ENCODE results near the gene EPB41L4A.

Gene EPB41L4A

DNA sequence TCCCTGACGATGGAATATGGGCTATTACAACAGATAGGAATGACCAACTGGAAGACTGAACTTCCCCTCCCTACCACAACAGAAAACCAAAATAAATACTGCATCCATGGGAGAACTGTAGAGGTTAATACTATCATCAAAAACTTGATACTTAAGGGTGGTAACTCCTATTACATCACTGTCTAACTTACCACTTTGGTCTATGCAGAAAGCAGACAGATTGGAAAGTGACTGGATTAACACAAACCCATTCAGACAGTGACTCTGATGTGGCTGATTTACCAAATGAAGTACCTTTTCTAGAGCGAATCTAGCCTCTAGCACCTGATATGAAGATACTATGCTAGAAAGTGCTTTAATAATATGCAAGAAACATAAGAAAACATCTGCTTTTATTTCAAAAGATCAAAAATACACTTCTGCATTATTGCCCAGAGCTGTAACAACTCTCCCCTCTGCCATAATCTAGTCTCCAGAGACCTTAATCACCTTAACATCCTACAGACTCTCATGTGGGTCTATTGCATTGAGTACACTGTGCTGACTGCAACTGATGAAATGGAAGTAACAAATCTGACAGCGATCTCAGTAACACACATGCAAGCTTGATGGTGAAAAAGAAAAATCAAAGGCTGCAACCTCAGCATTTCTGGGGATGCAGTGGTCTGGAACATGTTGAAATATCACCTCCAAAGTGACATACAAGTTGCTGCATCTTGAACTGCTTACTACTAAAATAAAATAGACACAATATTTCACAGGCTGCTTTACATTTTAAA lies 62.7 kb downstream of the EPB41L4A start:
- no peak for DNase-seq

DNA sequence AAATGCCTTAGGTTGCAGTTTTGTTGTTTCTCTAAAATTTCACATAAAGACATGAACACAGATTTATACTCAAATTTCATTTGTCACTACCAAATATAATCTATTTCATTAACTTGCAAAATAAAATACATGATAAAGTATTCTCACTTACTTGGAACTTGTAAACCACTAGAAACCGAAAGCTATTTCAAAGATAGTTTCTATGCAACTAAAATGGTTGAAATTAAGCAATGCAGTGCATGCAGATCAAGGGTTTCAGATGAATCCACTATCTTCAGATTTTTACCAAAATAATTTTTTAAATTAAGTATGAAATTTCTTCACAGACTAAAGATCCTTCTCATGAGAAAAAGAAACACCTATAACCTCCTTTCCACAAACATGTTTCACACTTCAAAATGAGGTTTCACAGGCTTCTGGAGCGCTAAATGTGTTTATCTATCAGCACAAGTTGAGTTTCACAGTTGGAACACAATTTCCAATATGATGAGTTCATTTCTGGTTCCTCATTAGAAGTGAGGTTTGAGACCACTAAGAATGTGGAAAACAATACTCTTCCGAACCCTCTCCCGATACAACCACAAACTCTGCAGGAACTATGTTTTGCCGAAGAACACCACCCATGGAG lies 63.9 kb downstream of the EPB41L4A start:
- DNase-seq: no peak

DNA sequence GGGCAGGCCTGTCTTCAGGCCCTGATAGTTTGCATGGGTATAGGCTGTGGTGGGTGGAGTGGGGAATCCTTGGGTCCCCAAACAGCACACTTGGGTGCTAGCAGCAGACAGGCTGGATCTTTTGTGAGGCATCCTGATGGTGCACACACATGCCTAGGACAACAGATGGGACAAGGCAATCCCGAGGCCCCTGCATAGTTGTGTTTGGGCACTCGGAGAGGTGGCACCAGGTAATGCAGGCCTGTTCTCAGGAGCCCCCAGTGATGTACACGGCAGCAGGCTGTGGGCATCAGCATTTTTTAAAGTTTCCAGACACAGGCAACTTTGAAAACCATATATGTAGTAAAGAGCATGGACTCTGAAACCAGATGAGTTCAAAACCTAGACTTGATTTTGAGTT lies 65.4 kb downstream of the EPB41L4A start:
- DNase-seq: no peak

DNA sequence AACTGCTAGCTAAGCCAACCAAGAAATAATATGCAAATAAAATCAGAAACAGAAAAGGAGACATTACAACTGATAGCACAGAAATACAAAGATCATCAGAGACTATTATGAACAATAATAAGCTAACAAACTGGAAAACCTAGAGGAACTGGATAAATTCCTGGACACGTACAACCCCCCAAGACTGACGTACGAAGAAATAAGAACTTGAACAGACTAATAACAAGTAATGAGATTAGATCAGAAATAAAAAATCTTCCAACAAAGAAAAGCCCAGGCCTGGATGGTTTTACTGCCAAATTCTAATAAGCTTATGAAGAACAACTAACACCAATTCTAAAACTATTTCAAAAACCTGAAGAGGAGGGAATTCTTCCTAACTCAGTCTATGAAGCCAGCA lies 67.9 kb downstream of the EPB41L4A start:
- no peak for DNase-seq

DNA sequence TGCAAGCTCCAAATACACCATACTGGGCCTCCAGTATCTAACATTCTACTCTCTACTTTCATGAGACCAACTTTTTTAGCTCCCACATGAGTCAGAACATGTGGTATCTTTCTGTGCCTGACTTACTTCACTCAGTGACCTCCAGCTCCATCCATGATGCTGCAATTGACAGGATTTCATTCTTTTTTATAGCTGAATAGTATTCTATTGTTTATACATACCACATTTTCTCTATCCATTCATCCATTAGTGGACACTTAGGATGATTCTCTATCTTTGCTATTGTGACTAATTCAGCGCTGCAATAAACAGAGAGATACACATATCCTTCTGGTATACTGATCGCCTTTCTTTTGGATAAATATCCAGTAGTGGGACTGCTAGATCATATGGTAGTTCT lies 68.5 kb downstream of the EPB41L4A start:
- no peak for DNase-seq

DNA sequence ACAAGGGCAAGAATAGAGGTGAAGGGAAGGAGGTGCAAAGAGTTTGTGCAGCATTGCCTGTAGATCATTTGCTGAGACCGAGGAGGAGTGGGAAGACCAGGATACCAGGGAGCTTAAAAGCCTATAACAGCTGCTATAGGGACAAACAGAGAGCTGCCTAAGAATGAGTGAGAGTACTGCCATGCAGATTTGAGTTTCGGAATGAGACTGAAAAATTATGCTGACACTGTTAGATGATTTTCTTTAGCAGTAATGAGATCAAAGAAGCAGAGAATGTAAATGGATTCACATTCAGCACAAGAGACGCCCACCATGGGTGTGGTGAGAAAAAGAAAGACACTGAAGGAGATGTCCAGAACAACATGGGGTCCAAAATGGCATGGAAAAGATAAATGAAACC lies 69.7 kb downstream of the EPB41L4A start:
- DNase-seq: no peak

DNA sequence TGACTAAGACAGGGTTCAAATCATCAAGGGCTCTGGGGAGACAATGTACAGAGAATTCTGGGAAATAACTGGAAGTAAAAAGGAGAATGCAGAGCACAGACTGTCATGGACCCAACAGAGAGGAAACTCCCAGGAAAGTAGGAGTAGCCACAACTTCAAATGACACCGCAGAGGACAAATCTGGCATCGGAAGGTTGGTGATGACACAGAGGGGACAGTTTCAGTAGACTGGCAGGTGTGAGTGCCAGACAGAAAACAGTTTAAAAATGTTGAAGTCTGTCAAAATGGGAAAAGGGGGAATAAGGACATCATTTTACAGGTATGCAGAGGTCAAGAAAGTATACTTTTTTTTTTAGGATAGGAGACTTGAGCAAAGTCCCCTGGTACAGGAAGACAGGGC lies 70.2 kb downstream of the EPB41L4A start:
- DNase-seq: no peak

DNA sequence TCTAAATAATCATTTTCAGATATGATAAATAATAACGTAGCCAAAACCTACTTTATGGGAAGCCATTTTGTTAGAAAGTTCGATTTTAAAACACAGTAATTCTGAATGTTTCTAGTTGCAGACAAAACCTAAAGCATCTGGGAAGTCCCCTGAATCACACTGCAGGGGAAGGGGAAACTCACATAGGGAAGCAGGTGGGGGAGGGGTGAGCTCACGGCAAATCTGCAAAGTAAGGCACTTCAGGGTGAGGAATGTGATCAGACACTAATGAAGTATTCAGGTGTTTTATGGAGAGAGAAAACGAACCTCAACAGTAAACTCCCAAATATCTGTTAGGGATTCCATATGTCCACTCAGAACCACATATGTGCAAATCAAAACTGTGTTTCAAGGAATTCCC lies 70.7 kb downstream of the EPB41L4A start:
- DNase-seq: no peak

DNA sequence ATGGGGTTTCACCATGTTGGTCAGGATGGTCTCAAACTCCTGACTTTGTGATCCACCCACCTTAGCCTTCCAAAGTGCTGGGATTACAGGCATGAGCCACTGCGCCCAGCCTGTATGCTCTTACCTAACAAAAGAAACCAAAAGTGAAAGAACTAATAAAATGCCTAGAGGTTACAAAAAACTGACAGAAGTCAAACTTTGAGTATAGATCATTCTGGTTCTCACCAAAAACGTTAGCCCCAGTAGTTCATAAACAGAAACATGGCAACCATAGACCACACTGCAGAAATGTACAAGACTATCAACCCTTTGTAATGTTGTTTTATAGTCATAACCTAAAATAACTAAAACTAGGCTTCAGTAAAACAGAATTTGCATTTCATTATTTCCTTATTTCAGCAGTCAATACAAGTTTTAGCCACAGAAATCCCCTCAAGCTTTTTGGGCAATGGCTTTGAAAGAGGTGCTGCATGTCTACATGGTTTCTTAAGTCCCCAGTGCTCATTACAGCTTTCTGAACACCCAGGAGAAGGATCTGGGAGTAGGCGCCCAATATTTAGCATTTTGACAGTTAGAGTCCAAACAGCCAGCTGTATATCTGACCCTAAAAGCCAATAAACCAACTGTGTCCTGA lies 72.5 kb downstream of the EPB41L4A start:
- no peak for DNase-seq

DNA sequence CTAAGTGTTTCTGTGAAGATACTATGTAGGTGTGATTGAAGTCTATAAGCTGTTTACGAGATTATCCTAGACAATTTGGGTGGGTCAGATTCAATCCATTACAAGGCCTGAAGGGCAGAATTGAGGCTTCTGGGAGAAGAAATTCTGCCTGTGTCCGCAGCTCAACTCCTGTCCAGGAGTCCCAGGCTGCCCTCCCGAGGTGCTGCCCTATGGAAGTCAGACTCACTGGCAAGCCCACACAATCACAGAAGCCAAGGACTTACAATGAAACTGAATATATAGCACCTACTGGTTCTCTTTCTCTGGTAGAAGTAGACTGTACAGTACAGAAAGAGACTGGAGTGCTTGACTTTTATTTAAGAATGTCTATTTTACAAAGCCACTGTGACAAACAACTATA lies 74.5 kb downstream of the EPB41L4A start:
- no peak for DNase-seq

DNA sequence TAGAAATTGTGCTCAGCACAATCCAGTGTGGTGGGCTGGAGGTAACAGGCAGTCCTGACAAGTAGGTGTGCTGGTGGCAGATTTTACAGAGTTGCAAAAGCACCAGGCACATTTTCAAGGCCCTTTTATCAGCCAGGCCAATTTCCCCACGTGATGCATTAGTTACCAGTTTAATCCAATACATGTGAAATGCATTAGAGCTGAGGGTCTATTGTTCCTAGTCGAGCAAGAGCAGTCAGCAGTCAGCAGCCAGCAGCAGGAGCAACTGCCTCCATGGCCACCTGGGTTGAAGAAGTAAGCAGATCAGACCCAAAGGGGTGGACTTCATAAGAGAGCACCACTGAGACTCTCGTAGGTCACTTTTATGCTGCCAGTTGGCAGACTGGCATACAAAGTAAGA lies 76.7 kb downstream of the EPB41L4A start:
- DNase-seq: no peak

DNA sequence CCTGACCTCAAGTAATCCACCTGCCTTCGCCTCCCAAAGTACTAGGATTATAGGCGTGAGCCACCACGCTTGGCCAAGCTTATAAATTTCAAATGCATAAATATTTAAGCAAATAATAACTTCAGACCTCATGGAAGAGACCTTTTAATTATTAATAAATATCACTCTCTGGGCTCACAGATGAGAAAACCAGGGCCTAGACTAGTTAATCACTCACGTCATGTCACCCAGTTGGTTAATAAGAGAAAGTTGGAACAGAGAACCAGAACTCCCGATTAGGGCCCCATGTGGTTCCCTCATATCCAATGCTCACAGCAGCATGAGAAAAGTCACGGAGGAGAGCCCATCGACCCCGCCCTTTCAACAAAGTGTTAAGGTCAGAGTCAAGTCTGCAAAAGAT lies 79.3 kb downstream of the EPB41L4A start:
- no peak for DNase-seq

DNA sequence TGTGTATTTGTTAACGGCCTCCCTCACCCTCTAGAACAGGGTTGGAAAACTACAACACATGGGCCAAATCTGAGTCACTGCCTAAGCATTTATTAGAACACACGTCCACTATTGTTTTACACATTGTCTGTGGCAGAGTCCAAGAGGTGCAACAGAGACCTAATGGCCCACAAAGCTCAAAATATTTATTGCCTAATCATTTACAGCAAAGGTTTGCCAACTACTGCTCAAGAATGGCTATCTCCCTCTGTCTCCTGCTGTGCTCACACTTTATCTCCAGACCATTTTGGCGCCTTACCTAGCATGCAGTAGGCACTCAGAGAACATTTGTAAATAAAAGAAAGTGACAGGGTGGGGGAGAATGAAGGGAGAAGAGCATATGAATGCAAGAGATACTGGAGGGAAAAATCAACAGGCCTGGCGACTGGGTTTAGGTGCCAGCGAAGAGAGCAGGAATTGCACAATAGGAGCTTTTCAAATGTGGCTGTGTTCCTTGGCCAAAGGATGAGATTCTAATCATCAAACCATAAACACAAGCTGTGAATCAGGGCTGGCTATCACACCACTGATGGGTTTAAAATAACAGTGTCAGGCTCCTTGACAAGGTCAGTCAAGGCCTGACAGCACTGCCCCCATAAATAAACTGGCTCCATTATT lies 80.3 kb downstream of the EPB41L4A start:
- DNase-seq: peak in 2 of 51 donors; percentile 8 to 14

DNA sequence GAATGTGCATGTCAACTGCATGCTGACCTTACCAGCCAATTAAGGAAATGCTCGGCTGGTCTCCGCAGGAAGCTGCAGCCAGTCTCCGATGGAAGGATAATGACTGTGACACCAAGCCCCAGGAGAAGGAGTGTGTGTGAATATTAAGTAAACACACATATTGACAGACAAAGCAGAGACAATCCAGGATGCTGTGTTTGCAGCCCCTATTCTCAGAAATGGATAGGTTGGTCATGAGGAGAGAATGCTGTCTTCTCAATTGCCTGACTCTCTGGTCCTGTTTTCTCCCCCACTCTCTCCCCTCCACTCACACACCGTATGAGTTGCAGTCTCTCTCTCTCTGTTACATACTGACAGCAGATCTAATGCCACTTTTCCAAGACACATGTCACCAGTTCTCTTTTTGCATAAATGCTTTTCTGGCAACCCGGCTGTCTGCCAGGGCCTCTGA lies 85.7 kb downstream of the EPB41L4A start:
- no peak for DNase-seq

DNA sequence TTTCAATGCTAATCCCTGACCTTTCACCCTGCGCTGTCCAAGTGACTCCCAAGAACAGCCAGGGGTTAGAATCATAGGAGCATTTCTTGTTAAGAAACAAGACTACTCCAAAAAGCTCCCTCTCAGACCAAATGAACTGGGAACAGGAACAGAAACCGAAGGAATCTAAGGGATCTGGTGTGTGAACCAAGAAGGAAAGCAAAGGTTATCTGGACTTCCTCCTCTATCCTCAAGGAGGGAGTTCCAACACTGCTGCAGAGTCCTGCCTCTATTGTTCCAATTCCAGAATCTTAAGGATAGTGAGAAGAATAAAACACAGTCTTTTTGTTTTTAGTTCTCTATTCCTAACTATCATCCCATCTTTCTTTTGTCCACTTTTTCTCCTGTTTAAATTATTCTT lies 87.2 kb downstream of the EPB41L4A start:
- DNase-seq: no peak

DNA sequence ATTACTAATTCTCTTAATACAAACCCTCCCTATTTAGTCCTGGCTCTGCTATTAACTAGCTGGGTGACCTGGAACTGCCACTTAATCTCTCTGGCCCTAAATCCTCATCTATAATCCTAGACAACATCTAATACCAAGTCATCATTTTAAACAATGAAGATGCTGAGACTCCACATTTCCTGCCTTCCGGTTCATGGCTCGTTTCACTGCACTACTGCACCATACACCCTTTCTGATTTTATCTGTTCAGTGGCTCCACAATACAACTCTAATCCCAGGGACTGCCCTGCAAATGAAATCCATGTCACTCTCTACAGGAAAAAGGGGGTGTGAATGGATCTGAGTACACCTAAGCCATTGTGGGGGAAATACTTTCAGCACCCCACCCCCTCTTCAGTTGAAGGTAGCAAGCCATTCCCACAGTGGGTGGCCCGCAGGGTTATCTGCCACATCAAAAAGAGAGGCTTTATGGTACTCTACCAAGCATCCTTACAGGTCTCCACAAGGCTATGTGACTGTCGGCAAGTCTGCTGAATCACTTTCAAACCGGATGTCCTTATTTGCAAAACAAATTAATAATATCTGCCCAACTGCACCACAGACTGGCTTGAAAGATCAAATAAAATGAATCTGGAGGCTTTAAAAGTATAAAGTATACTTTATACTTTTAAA lies 89.5 kb downstream of the EPB41L4A start:
- DNase-seq: no peak

DNA sequence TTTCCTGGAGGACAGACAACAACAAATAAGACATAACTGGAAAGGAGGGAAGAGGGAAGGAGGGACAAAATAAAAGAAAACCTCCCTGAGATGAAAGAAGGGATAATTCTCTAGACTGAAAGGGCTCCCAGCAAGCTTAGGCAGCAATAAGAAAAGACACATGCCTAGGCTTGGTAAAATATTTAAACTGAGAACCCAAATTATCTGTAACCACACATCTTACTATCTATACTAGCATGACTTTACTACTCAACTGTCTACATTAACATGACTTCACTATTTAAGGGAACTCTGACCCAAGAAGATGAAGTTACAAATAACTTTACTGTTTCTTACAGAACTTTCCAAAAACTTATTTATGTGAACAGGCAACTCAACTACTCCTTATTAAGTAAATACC lies 95.9 kb downstream of the EPB41L4A start:
- no peak for DNase-seq

DNA sequence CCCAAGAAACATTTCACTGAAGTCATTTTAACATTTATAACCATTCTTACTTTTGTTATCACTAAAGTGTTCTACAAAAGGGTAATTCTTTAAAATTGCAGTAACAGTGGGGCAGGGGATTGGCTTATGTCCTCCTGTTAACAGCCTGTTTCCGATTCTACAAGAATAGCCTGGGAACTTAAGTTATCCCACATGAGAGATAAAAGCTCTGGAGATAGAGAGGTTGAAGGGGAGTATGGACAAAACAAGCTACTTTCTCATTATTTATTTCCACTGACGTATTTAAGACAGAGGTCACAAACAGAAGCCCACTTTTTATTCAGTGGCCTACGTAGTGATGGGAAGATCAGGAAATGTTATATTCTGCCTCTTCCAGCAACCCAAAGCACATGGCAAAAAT lies 98.7 kb downstream of the EPB41L4A start:
- DNase-seq: no peak

DNA sequence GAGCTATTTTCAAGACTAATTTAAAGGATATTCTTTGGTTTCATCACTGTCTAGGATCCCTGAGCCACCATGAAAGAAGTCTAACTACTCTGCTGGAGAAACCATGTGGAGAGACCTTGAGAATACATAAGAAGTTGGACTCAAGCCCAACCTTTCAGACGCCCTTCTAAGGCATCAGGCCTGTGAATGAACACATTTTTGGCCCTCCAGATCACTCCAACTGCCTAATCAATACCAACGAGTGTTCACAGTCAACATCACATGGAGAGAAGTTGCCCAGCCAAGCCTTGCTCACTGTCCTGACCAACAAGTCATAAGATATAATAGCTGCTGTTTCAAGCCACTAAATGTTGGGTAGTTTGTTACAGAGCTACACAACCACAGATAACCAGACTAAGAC lies 100.7 kb downstream of the EPB41L4A start:
- no peak for DNase-seq

DNA sequence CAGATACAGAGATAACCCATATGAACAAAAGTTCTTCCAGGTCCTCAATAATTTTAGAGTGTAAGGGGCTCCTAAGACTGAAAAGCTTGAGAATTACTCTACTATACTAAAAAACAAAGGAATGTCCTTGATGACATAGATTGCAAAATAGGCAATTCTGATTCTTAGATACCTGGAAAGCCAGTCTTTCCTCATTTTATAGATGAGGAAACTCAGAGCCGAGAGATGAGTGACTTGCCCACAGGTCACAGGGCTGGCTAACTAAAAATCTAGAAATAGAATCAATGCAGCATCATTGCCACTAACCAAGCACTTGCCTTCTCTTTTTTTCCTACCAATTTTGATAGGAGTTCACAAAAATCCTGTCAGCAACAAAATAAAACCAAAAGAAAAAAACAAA lies 101.2 kb downstream of the EPB41L4A start:
- no peak for DNase-seq

DNA sequence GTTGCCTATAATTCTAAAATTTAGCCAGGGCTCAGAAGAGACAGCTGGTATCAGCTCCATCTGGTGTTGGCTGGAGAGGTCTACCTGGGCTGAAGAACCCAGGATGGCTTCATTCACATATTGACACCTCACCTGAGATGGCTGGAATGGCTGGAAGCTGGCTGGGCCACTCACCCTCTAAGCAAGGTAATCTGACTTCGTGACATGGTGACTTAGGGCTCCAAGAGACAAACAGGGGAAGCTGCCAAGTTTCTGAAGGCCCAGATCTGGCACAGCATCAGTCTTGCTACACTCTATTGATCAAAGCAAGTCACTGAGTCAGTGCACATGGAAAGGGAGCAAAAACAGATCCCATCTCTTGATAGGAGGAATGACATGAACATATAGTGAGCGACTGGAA lies 102.3 kb downstream of the EPB41L4A start:
- DNase-seq: no peak

DNA sequence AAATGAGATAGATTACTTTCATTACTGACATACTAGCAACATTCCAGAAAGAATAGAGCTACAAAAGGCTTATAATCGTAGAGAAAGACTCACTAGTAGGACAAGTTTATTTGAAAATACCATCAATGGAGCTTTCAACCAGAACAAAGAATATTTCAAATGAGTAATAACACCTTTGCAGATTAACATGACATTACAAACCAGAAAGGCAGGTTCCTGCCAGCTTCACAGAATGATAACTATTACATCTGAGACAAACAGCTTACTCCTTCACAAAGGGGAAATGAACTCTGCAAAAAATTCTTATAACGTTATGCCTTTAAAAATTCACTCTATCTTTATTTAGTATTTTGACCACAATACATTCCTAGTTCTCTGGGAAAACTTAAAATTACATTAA lies 103.1 kb downstream of the EPB41L4A start:
- no peak for DNase-seq

Measured in hypothalamus (tissue), 51 donors.